Measurements from ENCODE around the gene BAIAP2L1. TPM values are rescaled to one million over a fixed set of nuclear protein-coding genes. Genes with fewer than 3 reads are reported as not detected.
A peak's percentile ranks its signal among the peaks of the same experiment; 100 is the strongest.

BAIAP2L1 gene
- total and polyA plus RNA-seq, 2 experiments from 2014 or later, result 24.1 to 38.3 TPM

DNA sequence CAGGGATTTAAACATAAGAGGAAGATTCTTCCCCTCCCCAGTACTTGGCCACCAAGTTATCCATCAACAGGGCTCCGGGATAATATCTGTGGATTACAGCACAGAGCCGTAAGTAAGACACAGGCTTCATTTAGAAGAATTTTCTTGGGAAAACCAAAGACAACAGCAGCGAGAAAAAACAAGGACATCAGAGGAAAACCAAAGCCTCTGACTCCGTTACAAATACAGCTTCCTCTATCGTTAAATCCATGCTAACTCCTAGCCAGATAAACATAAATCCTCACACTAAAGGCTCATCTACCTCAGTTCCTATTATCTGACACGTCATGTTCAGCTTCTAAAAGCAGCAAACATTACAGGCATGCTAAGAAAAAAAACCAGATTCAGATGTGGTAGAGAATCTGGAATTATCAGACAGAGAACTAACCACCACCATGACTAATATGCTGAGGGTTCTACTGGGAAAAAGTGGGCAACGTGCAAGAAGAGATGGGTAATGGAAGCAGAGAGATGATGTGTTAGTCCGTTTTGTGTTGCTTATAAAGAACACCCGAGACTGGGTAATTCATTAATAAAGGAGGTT is 71.0 kb downstream of the BAIAP2L1 start:
- Histone ChIP-seq H3K4me1 (ENCODE audit: insufficient read depth) (peaks cover 3% of the 10 kb centered on the region), H3K4me2 (no peak overlapping the region), H4K20me1 (replicated peaks; ENCODE audit: insufficient read depth) (peaks cover 13% of the 10 kb centered on the region; the same call in 1 of the 2 replicates), H2AFZ (no peak overlapping the region), H3K27me3 (ENCODE audit: insufficient read depth) (no peaks in the 10 kb centered on the region), H3K4me3 (no peak overlapping the region), H3K9me2 (ENCODE audit: insufficient read depth) (no peaks in the 10 kb centered on the region), H3K79me2 (replicated peaks; ENCODE audit: insufficient read depth) (peaks cover 42% of the 10 kb centered on the region), H3K27ac (ENCODE audit: low read depth) (peak overlapping the region; percentile 28), H3F3A (replicated peaks; ENCODE audit: low read depth) (no peaks in the 10 kb centered on the region), H3K36me3 (ENCODE audit: insufficient read depth) (no peaks in the 10 kb centered on the region)
- DNase-seq (ENCODE audit: low spot score) (no peak), ATAC-seq (no peak)
- H3K36me3 Mint-ChIP-seq (ENCODE audit: low read depth), result peaks cover 25% of the 10 kb centered on the region
- peak overlapping the region; percentile 43; the same call in 1 of the 2 replicates for H3K27ac Mint-ChIP-seq
- H3K9me3 Mint-ChIP-seq, result peaks cover 2% of the 10 kb centered on the region; the same call in 2 of the 3 replicates
- peaks cover 6% of the 10 kb centered on the region for H3K27me3 Mint-ChIP-seq (ENCODE audit: insufficient read depth, low read depth, poor library complexity)
- no peak overlapping the region for H3K4me3 Mint-ChIP-seq
- TF ChIP-seq ZNF114 (CRISPR knock-in tag; IDR thresholded peaks at IDR 0.05), result no peak
- no peak for TF ChIP-seq CREB1 (CRISPR knock-in tag; IDR thresholded peaks at IDR 0.05; ENCODE audit: low read depth)
- TF ChIP-seq, protein P1, sequence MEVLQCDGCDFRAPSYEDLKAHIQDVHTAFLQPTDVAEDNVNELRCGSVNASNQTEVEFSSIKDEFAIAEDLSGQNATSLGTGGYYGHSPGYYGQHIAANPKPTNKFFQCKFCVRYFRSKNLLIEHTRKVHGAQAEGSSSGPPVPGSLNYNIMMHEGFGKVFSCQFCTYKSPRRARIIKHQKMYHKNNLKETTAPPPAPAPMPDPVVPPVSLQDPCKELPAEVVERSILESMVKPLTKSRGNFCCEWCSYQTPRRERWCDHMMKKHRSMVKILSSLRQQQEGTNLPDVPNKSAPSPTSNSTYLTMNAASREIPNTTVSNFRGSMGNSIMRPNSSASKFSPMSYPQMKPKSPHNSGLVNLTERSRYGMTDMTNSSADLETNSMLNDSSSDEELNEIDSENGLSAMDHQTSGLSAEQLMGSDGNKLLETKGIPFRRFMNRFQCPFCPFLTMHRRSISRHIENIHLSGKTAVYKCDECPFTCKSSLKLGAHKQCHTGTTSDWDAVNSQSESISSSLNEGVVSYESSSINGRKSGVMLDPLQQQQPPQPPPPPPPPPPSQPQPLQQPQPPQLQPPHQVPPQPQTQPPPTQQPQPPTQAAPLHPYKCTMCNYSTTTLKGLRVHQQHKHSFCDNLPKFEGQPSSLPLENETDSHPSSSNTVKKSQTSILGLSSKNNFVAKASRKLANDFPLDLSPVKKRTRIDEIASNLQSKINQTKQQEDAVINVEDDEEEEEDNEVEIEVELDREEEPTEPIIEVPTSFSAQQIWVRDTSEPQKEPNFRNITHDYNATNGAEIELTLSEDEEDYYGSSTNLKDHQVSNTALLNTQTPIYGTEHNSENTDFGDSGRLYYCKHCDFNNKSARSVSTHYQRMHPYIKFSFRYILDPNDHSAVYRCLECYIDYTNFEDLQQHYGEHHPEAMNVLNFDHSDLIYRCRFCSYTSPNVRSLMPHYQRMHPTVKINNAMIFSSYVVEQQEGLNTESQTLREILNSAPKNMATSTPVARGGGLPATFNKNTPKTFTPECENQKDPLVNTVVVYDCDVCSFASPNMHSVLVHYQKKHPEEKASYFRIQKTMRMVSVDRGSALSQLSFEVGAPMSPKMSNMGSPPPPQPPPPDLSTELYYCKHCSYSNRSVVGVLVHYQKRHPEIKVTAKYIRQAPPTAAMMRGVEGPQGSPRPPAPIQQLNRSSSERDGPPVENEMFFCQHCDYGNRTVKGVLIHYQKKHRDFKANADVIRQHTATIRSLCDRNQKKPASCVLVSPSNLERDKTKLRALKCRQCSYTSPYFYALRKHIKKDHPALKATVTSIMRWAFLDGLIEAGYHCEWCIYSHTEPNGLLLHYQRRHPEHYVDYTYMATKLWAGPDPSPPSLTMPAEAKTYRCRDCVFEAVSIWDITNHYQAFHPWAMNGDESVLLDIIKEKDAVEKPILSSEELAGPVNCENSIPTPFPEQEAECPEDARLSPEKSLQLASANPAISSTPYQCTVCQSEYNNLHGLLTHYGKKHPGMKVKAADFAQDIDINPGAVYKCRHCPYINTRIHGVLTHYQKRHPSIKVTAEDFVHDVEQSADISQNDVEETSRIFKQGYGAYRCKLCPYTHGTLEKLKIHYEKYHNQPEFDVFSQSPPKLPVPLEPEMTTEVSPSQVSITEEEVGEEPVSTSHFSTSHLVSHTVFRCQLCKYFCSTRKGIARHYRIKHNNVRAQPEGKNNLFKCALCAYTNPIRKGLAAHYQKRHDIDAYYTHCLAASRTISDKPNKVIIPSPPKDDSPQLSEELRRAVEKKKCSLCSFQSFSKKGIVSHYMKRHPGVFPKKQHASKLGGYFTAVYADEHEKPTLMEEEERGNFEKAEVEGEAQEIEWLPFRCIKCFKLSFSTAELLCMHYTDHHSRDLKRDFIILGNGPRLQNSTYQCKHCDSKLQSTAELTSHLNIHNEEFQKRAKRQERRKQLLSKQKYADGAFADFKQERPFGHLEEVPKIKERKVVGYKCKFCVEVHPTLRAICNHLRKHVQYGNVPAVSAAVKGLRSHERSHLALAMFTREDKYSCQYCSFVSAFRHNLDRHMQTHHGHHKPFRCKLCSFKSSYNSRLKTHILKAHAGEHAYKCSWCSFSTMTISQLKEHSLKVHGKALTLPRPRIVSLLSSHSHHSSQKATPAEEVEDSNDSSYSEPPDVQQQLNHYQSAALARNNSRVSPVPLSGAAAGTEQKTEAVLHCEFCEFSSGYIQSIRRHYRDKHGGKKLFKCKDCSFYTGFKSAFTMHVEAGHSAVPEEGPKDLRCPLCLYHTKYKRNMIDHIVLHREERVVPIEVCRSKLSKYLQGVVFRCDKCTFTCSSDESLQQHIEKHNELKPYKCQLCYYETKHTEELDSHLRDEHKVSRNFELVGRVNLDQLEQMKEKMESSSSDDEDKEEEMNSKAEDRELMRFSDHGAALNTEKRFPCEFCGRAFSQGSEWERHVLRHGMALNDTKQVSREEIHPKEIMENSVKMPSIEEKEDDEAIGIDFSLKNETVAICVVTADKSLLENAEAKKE (CRISPR knock-in tag; IDR thresholded peaks at IDR 0.05), result no peak
- TF ChIP-seq, protein P2, sequence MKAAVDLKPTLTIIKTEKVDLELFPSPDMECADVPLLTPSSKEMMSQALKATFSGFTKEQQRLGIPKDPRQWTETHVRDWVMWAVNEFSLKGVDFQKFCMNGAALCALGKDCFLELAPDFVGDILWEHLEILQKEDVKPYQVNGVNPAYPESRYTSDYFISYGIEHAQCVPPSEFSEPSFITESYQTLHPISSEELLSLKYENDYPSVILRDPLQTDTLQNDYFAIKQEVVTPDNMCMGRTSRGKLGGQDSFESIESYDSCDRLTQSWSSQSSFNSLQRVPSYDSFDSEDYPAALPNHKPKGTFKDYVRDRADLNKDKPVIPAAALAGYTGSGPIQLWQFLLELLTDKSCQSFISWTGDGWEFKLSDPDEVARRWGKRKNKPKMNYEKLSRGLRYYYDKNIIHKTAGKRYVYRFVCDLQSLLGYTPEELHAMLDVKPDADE (IDR thresholded peaks at IDR 0.05), result no peak
- TF ChIP-seq, protein P3, sequence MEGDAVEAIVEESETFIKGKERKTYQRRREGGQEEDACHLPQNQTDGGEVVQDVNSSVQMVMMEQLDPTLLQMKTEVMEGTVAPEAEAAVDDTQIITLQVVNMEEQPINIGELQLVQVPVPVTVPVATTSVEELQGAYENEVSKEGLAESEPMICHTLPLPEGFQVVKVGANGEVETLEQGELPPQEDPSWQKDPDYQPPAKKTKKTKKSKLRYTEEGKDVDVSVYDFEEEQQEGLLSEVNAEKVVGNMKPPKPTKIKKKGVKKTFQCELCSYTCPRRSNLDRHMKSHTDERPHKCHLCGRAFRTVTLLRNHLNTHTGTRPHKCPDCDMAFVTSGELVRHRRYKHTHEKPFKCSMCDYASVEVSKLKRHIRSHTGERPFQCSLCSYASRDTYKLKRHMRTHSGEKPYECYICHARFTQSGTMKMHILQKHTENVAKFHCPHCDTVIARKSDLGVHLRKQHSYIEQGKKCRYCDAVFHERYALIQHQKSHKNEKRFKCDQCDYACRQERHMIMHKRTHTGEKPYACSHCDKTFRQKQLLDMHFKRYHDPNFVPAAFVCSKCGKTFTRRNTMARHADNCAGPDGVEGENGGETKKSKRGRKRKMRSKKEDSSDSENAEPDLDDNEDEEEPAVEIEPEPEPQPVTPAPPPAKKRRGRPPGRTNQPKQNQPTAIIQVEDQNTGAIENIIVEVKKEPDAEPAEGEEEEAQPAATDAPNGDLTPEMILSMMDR (conservative IDR thresholded peaks at IDR 0.05; ENCODE audit: low read depth in 2 of 2), result no peak
- TF ChIP-seq, protein P4, sequence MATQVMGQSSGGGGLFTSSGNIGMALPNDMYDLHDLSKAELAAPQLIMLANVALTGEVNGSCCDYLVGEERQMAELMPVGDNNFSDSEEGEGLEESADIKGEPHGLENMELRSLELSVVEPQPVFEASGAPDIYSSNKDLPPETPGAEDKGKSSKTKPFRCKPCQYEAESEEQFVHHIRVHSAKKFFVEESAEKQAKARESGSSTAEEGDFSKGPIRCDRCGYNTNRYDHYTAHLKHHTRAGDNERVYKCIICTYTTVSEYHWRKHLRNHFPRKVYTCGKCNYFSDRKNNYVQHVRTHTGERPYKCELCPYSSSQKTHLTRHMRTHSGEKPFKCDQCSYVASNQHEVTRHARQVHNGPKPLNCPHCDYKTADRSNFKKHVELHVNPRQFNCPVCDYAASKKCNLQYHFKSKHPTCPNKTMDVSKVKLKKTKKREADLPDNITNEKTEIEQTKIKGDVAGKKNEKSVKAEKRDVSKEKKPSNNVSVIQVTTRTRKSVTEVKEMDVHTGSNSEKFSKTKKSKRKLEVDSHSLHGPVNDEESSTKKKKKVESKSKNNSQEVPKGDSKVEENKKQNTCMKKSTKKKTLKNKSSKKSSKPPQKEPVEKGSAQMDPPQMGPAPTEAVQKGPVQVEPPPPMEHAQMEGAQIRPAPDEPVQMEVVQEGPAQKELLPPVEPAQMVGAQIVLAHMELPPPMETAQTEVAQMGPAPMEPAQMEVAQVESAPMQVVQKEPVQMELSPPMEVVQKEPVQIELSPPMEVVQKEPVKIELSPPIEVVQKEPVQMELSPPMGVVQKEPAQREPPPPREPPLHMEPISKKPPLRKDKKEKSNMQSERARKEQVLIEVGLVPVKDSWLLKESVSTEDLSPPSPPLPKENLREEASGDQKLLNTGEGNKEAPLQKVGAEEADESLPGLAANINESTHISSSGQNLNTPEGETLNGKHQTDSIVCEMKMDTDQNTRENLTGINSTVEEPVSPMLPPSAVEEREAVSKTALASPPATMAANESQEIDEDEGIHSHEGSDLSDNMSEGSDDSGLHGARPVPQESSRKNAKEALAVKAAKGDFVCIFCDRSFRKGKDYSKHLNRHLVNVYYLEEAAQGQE (IDR thresholded peaks at IDR 0.05; ENCODE audit: unreplicated experiment), result no peak
- TF ChIP-seq ZNF331 (CRISPR knock-in tag; IDR thresholded peaks at IDR 0.05; ENCODE audit: low read depth), result no peak
- no peak for TF ChIP-seq EZH2phosphoT487 (IDR thresholded peaks at IDR 0.05; ENCODE audit: unreplicated experiment)
- no peak for TF ChIP-seq EZH2 (IDR thresholded peaks at IDR 0.05; ENCODE audit: low read depth, unreplicated experiment)
- TF ChIP-seq STAT1 (IDR thresholded peaks at IDR 0.05; ENCODE audit: unreplicated experiment), result no peak
- TF ChIP-seq POLR2AphosphoS5 (IDR thresholded peaks at IDR 0.05; ENCODE audit: low read depth), result no peak
- no peak for TF ChIP-seq JUNB (IDR thresholded peaks at IDR 0.05; ENCODE audit: unreplicated experiment)
- no peak for TF ChIP-seq NANOG (IDR thresholded peaks at IDR 0.05; ENCODE audit: borderline replicate concordance)
- H3K4me1 Mint-ChIP-seq, result peaks cover 13% of the 10 kb centered on the region

Data from GM23338 (cell line).